Measurements from ENCODE around the gene RETSAT. TPM values are rescaled to one million over a fixed set of nuclear protein-coding genes. Genes with fewer than 3 reads are reported as not detected.

RETSAT gene
- total and polyA plus RNA-seq, 2 of the 13 experiments (the other 11 are each of a cell fraction or from before 2014, with no cell fraction given) = 46.7 to 61.0 TPM

- TF ChIP-seq ZHX2 (IDR thresholded peaks at IDR 0.05; ENCODE audit: low read depth) (no peak), ZHX2 (CRISPR knock-in tag; IDR thresholded peaks at IDR 0.05; ENCODE audit: borderline replicate concordance) (no peak), ELF4 (CRISPR knock-in tag; IDR thresholded peaks at IDR 0.05; ENCODE audit: borderline replicate concordance) (peak; percentile 34; the same call in 1 of the 2 replicates), TFDP1 (CRISPR knock-in tag; IDR thresholded peaks at IDR 0.05; ENCODE audit: borderline replicate concordance) (peak; percentile 36; the same call in 1 of the 2 replicates), HOXA5 (CRISPR knock-in tag; IDR thresholded peaks at IDR 0.05) (0 out of 2 replicates have a peak, but pooled peaks have one; percentile 50), SUZ12 (IDR thresholded peaks at IDR 0.05; ENCODE audit: low read depth, low read length) (no peak), ERF (CRISPR knock-in tag; IDR thresholded peaks at IDR 0.05) (peak; percentile 77; the same call in 1 of the 2 replicates), TBX2 (CRISPR knock-in tag; IDR thresholded peaks at IDR 0.05; ENCODE audit: borderline replicate concordance) (peak; percentile 71), TIGD3 (CRISPR knock-in tag; IDR thresholded peaks at IDR 0.05; ENCODE audit: borderline replicate concordance) (no peak), ATF2 (CRISPR knock-in tag; IDR thresholded peaks at IDR 0.05) (peak; percentile 87), CSRNP2 (CRISPR knock-in tag; conservative IDR thresholded peaks at IDR 0.05; ENCODE audit: low read depth) (no peak), FOXO4 (CRISPR knock-in tag; conservative IDR thresholded peaks at IDR 0.05) (0 out of 2 replicates have a peak, but pooled peaks have one; percentile 65)
Measured at GRCh38 chr2:85324639-85325465, 29.5 kb downstream of the RETSAT start (continued).

Data from HepG2 (cell line).